HCT116 (cell line): ENCODE data around the gene POLR1A. TPM values are rescaled to one million over a fixed set of nuclear protein-coding genes. Genes with fewer than 3 reads are reported as not detected.

Experiments used
- ATAC-seq: fragments of 200-7000 bp; cut with Tn5 transposase; 2 replicates; pipeline ENCODE4 v1.9.1; 2020; ENCODE audit warnings: mild to moderate bottlenecking, moderate library complexity
- BruUV-seq: library from RNA; stranded (reverse); fragments of 400-500 nt; replicated peaks from 2 replicates; lab custom pipeline; 2021; lab: Mats Ljungman, UMichigan
- CTCF ChIA-PET: fragments of 300-600 bp; sonication (Branson Sonifier 250); formaldehyde crosslinking; loops from one replicate; lab custom pipeline; 2021; ENCODE audit warnings: antibody characterized with exemption; lab: Charles Lee
- POLR2A ChIA-PET: fragments of 300-600, 350-600 bp; sonication (Branson Sonifier 250); formaldehyde crosslinking; loops from one replicate; lab custom pipeline; 2021; ENCODE audit warnings: antibody characterized with exemption; lab: Charles Lee
- RAD21 ChIA-PET, 2 experiments: fragments of 300-600 bp; sonication (Branson Sonifier 250); formaldehyde crosslinking; loops; one replicate each; lab custom pipeline; 2023; ENCODE audit warnings: low total read pairs in 2 of 2; ENCODE audit not compliant: uncharacterized antibody in 2 of 2, unreplicated experiment in 2 of 2, low non-redundant PET in 1 of 2; lab: Charles Lee
- DNase-seq: peaks from one replicate; pipeline ENCODE4 v3.0.0-alpha.2; 2010; ENCODE audit warnings: low read depth, low spot score
- H2AFZ ChIP-seq: fragments of 200-600 bp; shearing (Covaris generic), sonication (generic); 2 replicates; pipeline ENCODE4 v1.6.1; 2017; ENCODE audit warnings: low read depth, mixed run types, mixed read lengths, antibody characterized with exemption, low read length; ENCODE audit not compliant: poor library complexity, severe bottlenecking
- H3K27ac ChIP-seq: 2 replicates; pipeline ENCODE4 v1.5.1; 2012; ENCODE audit warnings: low read depth, low read length
- H3K27me3 ChIP-seq: fragments of 200-600 bp; sonication (generic); 2 replicates; pipeline ENCODE4 v1.6.1; 2016; ENCODE audit warnings: mixed run types, low read length, mixed read lengths; ENCODE audit not compliant: insufficient read depth
- H3K36me3 ChIP-seq, 2 experiments: fragments of 200-500 bp in 1 of 2; fragments of 200-600 bp in 1 of 2; sonication (Bioruptor generic) in 1 of 2; sonication (generic) in 1 of 2; 2 replicates each; pipeline versions ENCODE4 v1.5.1 to v1.6.1; 2014 to 2016; ENCODE audit warnings: low read length in 2 of 2, inconsistent platforms in 1 of 2, mixed read lengths in 1 of 2, mixed run types in 1 of 2; ENCODE audit not compliant: insufficient read depth in 2 of 2, control insufficient read depth in 1 of 2
- H3K4me1 ChIP-seq, 2 experiments: fragments of 200-600 bp in 1 of 2; sonication (generic) in 1 of 2; 2 replicates each; pipeline versions ENCODE4 v1.5.1 to v1.6.1; 2012 to 2017; ENCODE audit warnings: low read length in 2 of 2, inconsistent platforms in 1 of 2, mild to moderate bottlenecking in 1 of 2, mixed read lengths in 1 of 2, mixed run types in 1 of 2, moderate library complexity in 1 of 2; ENCODE audit not compliant: insufficient read depth in 2 of 2, control insufficient read depth in 1 of 2
- H3K4me2 ChIP-seq: fragments of 200-600 bp; sonication (generic); 2 replicates; pipeline ENCODE4 v1.6.1; 2017; ENCODE audit warnings: mixed run types, low read length, mixed read lengths
- H3K4me3 ChIP-seq, 2 experiments: fragments of 200-600 bp in 1 of 2; sonication (generic) in 1 of 2; replicated peaks in 1 of 2; 2 replicates each; pipeline ENCODE4 v1.5.1; 2011 to 2016; ENCODE audit warnings: low read length in 2 of 2, control low read depth in 1 of 2, low read depth in 1 of 2, mild to moderate bottlenecking in 1 of 2, mixed read lengths in 1 of 2, mixed run types in 1 of 2
- H3K79me2 ChIP-seq: fragments of 200-600 bp; sonication (generic); 2 replicates; pipeline ENCODE4 v1.6.1; 2017; ENCODE audit warnings: mild to moderate bottlenecking, mixed run types, low read length, moderate library complexity, mixed read lengths; ENCODE audit not compliant: insufficient read depth
- H3K9ac ChIP-seq: fragments of 200-600 bp; sonication (generic); 2 replicates; pipeline ENCODE4 v1.6.1; 2016; ENCODE audit warnings: low read length, mixed read lengths
- H3K9me2 ChIP-seq: fragments of 200-600 bp; sonication (generic), shearing (Covaris generic); 2 replicates; pipeline ENCODE4 v1.6.1; 2017; ENCODE audit warnings: mixed run types, mild to moderate bottlenecking, moderate library complexity; ENCODE audit not compliant: insufficient read depth
- H3K9me3 ChIP-seq, 2 experiments: fragments of 200-500 bp in 1 of 2; fragments of 200-600 bp in 1 of 2; sonication (Bioruptor generic) in 1 of 2; sonication (generic) in 1 of 2; 2 replicates each; pipeline ENCODE4 v1.6.1; 2014 to 2017; ENCODE audit warnings: low read length in 2 of 2, mixed read lengths in 2 of 2, inconsistent platforms in 1 of 2, low read depth in 1 of 2, mild to moderate bottlenecking in 1 of 2, mixed run types in 1 of 2, moderate library complexity in 1 of 2; ENCODE audit not compliant: control insufficient read depth in 1 of 2, insufficient read depth in 1 of 2
- H4K20me1 ChIP-seq: fragments of 200-600 bp; sonication (generic), shearing (Covaris generic); 2 replicates; pipeline ENCODE4 v1.6.1; 2017; ENCODE audit warnings: mixed run types, mild to moderate bottlenecking, moderate library complexity; ENCODE audit not compliant: insufficient read depth
- CBX3 ChIP-seq: IDR thresholded peaks from 2 replicates; pipeline ENCODE4 v1.6.1; 2012; ENCODE audit warnings: low read depth
- CEBPB ChIP-seq: IDR thresholded peaks from 2 replicates; pipeline ENCODE4 v1.6.1; 2012; ENCODE audit warnings: low read depth
- FOSL1 ChIP-seq: IDR thresholded peaks from 2 replicates; pipeline ENCODE4 v1.6.1; 2012; ENCODE audit warnings: low read depth
- POLR2A ChIP-seq: IDR thresholded peaks from 2 replicates; pipeline ENCODE4 v1.7.0; 2011; ENCODE audit warnings: borderline replicate concordance; ENCODE audit not compliant: insufficient read depth, insufficient read length; ENCODE audit errors: extremely low read depth
- POLR2AphosphoS5 ChIP-seq: IDR thresholded peaks from 2 replicates; pipeline ENCODE4 v1.6.1; 2011; ENCODE audit warnings: mild to moderate bottlenecking, low read depth, low read length, moderate library complexity
- RAD21 ChIP-seq: IDR thresholded peaks from 2 replicates; pipeline ENCODE4 v1.6.1; 2012; ENCODE audit warnings: low read depth, mild to moderate bottlenecking
- SIN3A ChIP-seq: IDR thresholded peaks from 2 replicates; pipeline ENCODE4 v1.6.1; 2012; ENCODE audit warnings: low read depth
- SP1 ChIP-seq: IDR thresholded peaks from 2 replicates; pipeline ENCODE4 v1.6.1; 2012; ENCODE audit warnings: low read depth
- SRF ChIP-seq: IDR thresholded peaks from 2 replicates; pipeline ENCODE4 v1.6.1; 2012; ENCODE audit warnings: low read depth
- YY1 ChIP-seq: IDR thresholded peaks from 2 replicates; pipeline ENCODE4 v1.6.1; 2011; ENCODE audit warnings: low read length, low read depth, moderate library complexity, mild to moderate bottlenecking; ENCODE audit not compliant: insufficient replicate concordance; ENCODE audit errors: extremely low read depth
- ZFX ChIP-seq: fragments of 450-650 bp; IDR thresholded peaks from 2 replicates; pipeline ENCODE4 v1.6.1; 2017
- ZNF274 ChIP-seq: fragments of 200-500 bp; sonication (Bioruptor generic); IDR thresholded peaks from 2 replicates; pipeline ENCODE4 v1.6.1; 2014; ENCODE audit warnings: mild to moderate bottlenecking, low read depth, low read length, inconsistent platforms
- intact Hi-C: fragments of 100-400 bp; cut with micrococcal nuclease; formaldehyde crosslinking; loops from 2 replicates; pipeline ENCODE4 v1.10.0; 2022
- total RNA-seq: library from RNA; stranded (reverse); gene quantifications from one replicate; pipeline ENCODE4 v1.2.1, GENCODE V29; 2021; ENCODE audit not compliant: unreplicated experiment
- TF ChIP-seq, protein P1 (sequence below): IDR thresholded peaks from 2 replicates; pipeline ENCODE4 v1.6.1; 2011; ENCODE audit warnings: mild to moderate bottlenecking, low read length, moderate library complexity; ENCODE audit not compliant: insufficient replicate concordance; ENCODE audit errors: extremely low read depth
- TF ChIP-seq, protein P2 (sequence below): IDR thresholded peaks from 2 replicates; pipeline ENCODE4 v1.6.1; 2012; ENCODE audit warnings: low read depth
- TF ChIP-seq, protein P3 (sequence below): IDR thresholded peaks from 2 replicates; pipeline ENCODE4 v1.6.1; 2012
- TF ChIP-seq, protein P4 (sequence below), 3 experiments: fragments of 200-600 bp in 1 of 3; sonication (generic) in 1 of 3; IDR thresholded peaks in 2 of 3; conservative IDR thresholded peaks in 1 of 3; 2 replicates each; pipeline ENCODE4 v1.5.1; 2012 to 2017; ENCODE audit warnings: low read depth in 2 of 3, low read length in 2 of 3, antibody characterized with exemption in 1 of 3, borderline replicate concordance in 1 of 3, control low read depth in 1 of 3, mild to moderate bottlenecking in 1 of 3, mixed read lengths in 1 of 3, mixed run types in 1 of 3, moderate library complexity in 1 of 3; ENCODE audit not compliant: insufficient read depth in 1 of 3

Gene POLR1A
- total RNA-seq, 1 experiment from 2014 or later: 46.6 TPM

DNA sequence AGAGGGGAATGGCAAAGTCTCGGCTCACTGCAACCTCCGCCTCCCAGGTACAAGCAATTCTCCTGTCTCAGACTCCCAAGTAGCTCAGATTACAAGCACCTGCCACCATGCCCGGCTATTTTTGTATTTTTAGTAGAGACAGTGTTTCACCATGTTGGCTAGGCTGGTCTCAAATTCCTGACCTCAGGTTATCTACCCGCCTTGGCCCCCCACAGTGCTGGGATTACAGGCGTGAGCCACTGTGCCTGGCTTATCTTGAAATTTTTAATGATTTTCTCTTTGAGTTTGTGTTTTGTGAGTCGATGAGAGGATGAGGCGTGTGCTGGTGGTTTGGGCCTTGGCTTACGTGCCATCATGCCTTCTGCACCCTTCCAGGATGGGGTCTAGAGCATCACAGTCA, 115.6 kb downstream of the POLR1A start:
- no peaks in the 10 kb centered on the region for H3K36me3 ChIP-seq
- TF ChIP-seq ZFX (no peak), SRF (no peak), CEBPB (no peak), SIN3A (no peak), ZNF274 (no peak), YY1 (no peak), RAD21 (no peak), POLR2AphosphoS5 (no peak), CBX3 (no peak), POLR2A (no peak), SP1 (no peak), FOSL1 (no peak)
- TF ChIP-seq, protein P1, sequence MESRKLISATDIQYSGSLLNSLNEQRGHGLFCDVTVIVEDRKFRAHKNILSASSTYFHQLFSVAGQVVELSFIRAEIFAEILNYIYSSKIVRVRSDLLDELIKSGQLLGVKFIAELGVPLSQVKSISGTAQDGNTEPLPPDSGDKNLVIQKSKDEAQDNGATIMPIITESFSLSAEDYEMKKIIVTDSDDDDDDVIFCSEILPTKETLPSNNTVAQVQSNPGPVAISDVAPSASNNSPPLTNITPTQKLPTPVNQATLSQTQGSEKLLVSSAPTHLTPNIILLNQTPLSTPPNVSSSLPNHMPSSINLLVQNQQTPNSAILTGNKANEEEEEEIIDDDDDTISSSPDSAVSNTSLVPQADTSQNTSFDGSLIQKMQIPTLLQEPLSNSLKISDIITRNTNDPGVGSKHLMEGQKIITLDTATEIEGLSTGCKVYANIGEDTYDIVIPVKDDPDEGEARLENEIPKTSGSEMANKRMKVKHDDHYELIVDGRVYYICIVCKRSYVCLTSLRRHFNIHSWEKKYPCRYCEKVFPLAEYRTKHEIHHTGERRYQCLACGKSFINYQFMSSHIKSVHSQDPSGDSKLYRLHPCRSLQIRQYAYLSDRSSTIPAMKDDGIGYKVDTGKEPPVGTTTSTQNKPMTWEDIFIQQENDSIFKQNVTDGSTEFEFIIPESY: no peak
- TF ChIP-seq, protein P2, sequence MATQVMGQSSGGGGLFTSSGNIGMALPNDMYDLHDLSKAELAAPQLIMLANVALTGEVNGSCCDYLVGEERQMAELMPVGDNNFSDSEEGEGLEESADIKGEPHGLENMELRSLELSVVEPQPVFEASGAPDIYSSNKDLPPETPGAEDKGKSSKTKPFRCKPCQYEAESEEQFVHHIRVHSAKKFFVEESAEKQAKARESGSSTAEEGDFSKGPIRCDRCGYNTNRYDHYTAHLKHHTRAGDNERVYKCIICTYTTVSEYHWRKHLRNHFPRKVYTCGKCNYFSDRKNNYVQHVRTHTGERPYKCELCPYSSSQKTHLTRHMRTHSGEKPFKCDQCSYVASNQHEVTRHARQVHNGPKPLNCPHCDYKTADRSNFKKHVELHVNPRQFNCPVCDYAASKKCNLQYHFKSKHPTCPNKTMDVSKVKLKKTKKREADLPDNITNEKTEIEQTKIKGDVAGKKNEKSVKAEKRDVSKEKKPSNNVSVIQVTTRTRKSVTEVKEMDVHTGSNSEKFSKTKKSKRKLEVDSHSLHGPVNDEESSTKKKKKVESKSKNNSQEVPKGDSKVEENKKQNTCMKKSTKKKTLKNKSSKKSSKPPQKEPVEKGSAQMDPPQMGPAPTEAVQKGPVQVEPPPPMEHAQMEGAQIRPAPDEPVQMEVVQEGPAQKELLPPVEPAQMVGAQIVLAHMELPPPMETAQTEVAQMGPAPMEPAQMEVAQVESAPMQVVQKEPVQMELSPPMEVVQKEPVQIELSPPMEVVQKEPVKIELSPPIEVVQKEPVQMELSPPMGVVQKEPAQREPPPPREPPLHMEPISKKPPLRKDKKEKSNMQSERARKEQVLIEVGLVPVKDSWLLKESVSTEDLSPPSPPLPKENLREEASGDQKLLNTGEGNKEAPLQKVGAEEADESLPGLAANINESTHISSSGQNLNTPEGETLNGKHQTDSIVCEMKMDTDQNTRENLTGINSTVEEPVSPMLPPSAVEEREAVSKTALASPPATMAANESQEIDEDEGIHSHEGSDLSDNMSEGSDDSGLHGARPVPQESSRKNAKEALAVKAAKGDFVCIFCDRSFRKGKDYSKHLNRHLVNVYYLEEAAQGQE: no peak
- TF ChIP-seq, protein P3, sequence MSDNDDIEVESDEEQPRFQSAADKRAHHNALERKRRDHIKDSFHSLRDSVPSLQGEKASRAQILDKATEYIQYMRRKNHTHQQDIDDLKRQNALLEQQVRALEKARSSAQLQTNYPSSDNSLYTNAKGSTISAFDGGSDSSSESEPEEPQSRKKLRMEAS: no peak
- TF ChIP-seq, protein P4, sequence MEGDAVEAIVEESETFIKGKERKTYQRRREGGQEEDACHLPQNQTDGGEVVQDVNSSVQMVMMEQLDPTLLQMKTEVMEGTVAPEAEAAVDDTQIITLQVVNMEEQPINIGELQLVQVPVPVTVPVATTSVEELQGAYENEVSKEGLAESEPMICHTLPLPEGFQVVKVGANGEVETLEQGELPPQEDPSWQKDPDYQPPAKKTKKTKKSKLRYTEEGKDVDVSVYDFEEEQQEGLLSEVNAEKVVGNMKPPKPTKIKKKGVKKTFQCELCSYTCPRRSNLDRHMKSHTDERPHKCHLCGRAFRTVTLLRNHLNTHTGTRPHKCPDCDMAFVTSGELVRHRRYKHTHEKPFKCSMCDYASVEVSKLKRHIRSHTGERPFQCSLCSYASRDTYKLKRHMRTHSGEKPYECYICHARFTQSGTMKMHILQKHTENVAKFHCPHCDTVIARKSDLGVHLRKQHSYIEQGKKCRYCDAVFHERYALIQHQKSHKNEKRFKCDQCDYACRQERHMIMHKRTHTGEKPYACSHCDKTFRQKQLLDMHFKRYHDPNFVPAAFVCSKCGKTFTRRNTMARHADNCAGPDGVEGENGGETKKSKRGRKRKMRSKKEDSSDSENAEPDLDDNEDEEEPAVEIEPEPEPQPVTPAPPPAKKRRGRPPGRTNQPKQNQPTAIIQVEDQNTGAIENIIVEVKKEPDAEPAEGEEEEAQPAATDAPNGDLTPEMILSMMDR (IDR thresholded peaks at IDR 0.05 in 2 of 3, conservative IDR thresholded peaks at IDR 0.05 in 1 of 3; ENCODE audit: borderline replicate concordance in 1 of 3, insufficient read depth in 1 of 3, low read depth in 2 of 3, low read length in 2 of 3): no peak
- TF ChIP-seq, all 23 proteins: peak for 0
- BruUV-seq: no TSS peak
- Histone ChIP-seq H3K9me3 (no peaks in the 10 kb centered on the region), H3K9ac (no peak overlapping the region), H3K27me3 (no peaks in the 10 kb centered on the region), H3K4me1 (peaks cover 0 to 6% of the 10 kb centered on the region in 2 experiments; a peak in 1 of 4 replicates), H3K4me3 (no peak overlapping the region), H2AFZ (no peak overlapping the region), H3K27ac (no peak overlapping the region), H3K4me2 (no peak overlapping the region), H4K20me1 (no peaks in the 10 kb centered on the region), H3K79me2 (no peaks in the 10 kb centered on the region), H3K9me2 (no peaks in the 10 kb centered on the region)
- DNase-seq: no peak
- intact Hi-C loops: no loop called here
- ChIA-PET POLR2A (no interaction called here), RAD21 (no interaction called here), CTCF (no interaction called here)
- no peak for ATAC-seq
